ENCODE results near the gene C12orf43. TPM values are rescaled to one million over a fixed set of nuclear protein-coding genes. Genes with fewer than 3 reads are reported as not detected.

C12orf43 gene
- total RNA-seq, 1 donor from 2014 or later = 12.8 TPM

- no peak within 1 kb of the TSS for H3K27ac Mint-ChIP-seq
- no peak within 1 kb of the TSS for H3K4me2 ChIP-seq
Observed at GRCh38 chr12:121038861-121039668, 22.8 kb upstream of the C12orf43 start, which contains the start of gene OASL. Gene OASL, minus strand, starts transcription at chr12:121039246. Its CDS starts 275 bp downstream, at chr12:121038971.

GRCh38 chr12:121036810-121037326 is 20.6 kb upstream of the C12orf43 start:
- no peaks in the 10 kb centered on the region for H3K36me3 Mint-ChIP-seq
- H3K9me3 ChIP-seq (ENCODE audit: low read depth) = no peaks in the 10 kb centered on the region
- no peaks in the 10 kb centered on the region for H3K79me2 ChIP-seq (ENCODE audit: low read depth)
- H3K4me2 ChIP-seq = no peak overlapping the region
- no peak overlapping the region for H3K4me3 ChIP-seq
- H3F3A ChIP-seq (ENCODE audit: low read depth) = no peaks in the 10 kb centered on the region
- H3K4me1 Mint-ChIP-seq = peaks cover 5% of the 10 kb centered on the region
- no peak overlapping the region for H3K4me3 Mint-ChIP-seq
- H3K27me3 ChIP-seq = no peaks in the 10 kb centered on the region
- peaks cover 12% of the 10 kb centered on the region for H3K27me3 Mint-ChIP-seq (ENCODE audit: insufficient read depth, low read depth)
- DNase-seq (ENCODE audit: low spot score) = no peak
- H3K36me3 ChIP-seq = no peaks in the 10 kb centered on the region
- H3K4me1 ChIP-seq = no peaks in the 10 kb centered on the region
- no peak overlapping the region for H3K9ac ChIP-seq
- no peak for TF ChIP-seq EZH2 (IDR thresholded peaks at IDR 0.05)
- no peak for TF ChIP-seq EZH2phosphoT487 (IDR thresholded peaks at IDR 0.05)
- no peaks in the 10 kb centered on the region for H3K9me3 Mint-ChIP-seq
- no peak overlapping the region for H3K27ac ChIP-seq
- H4K20me1 ChIP-seq (ENCODE audit: low read depth) = no peaks in the 10 kb centered on the region
- no peak overlapping the region for H2AFZ ChIP-seq (replicated peaks)
- no peak overlapping the region for H3K27ac Mint-ChIP-seq

More at GRCh38 chr12:121038861-121039668, 22.8 kb upstream of the C12orf43 start, which contains the start of gene OASL:
- Histone ChIP-seq H2AFZ (replicated peaks) (peak within 1 kb of the TSS; percentile 63), H3K27me3 (no peaks in the 10 kb centered on the region), H3K27ac (no peak within 1 kb of the TSS), H3F3A (ENCODE audit: low read depth) (no peaks in the 10 kb centered on the region), H3K9ac (no peak within 1 kb of the TSS), H3K4me3 (no peak within 1 kb of the TSS), H3K36me3 (no peaks in the 10 kb centered on the region), H4K20me1 (ENCODE audit: low read depth) (no peaks in the 10 kb centered on the region), H3K9me3 (ENCODE audit: low read depth) (no peaks in the 10 kb centered on the region), H3K79me2 (ENCODE audit: low read depth) (no peaks in the 10 kb centered on the region), H3K4me1 (no peaks in the 10 kb centered on the region)
- no peaks in the 10 kb centered on the region for H3K36me3 Mint-ChIP-seq
- no peak within 1 kb of the TSS for H3K4me3 Mint-ChIP-seq
- H3K27me3 Mint-ChIP-seq (ENCODE audit: insufficient read depth, low read depth) = peaks cover 12% of the 10 kb centered on the region
- no peaks in the 10 kb centered on the region for H3K9me3 Mint-ChIP-seq
- peaks cover 5% of the 10 kb centered on the region for H3K4me1 Mint-ChIP-seq
- no peak for DNase-seq (ENCODE audit: low spot score)
- TF ChIP-seq EZH2phosphoT487 (IDR thresholded peaks at IDR 0.05) = no peak
- no peak for TF ChIP-seq CTCF (IDR thresholded peaks at IDR 0.05)
- TF ChIP-seq EZH2 (IDR thresholded peaks at IDR 0.05) = no peak

GRCh38 chr12:121034616-121035305 is 18.5 kb upstream of the C12orf43 start:
- Histone ChIP-seq H3K9ac (no peak overlapping the region), H3K36me3 (no peaks in the 10 kb centered on the region), H3F3A (ENCODE audit: low read depth) (no peaks in the 10 kb centered on the region), H2AFZ (replicated peaks) (no peak overlapping the region), H3K4me2 (no peak overlapping the region), H3K4me1 (no peaks in the 10 kb centered on the region), H3K4me3 (no peak overlapping the region), H4K20me1 (ENCODE audit: low read depth) (no peaks in the 10 kb centered on the region), H3K27me3 (no peaks in the 10 kb centered on the region), H3K9me3 (ENCODE audit: low read depth) (no peaks in the 10 kb centered on the region), H3K27ac (no peak overlapping the region), H3K79me2 (ENCODE audit: low read depth) (no peaks in the 10 kb centered on the region)
- Mint-ChIP-seq H3K9me3 (no peaks in the 10 kb centered on the region), H3K4me3 (no peak overlapping the region), H3K4me1 (peaks cover 5% of the 10 kb centered on the region), H3K27me3 (ENCODE audit: insufficient read depth, low read depth) (peaks cover 11% of the 10 kb centered on the region), H3K36me3 (no peaks in the 10 kb centered on the region), H3K27ac (no peak overlapping the region)
- no peak for DNase-seq (ENCODE audit: low spot score)
- TF ChIP-seq EZH2 (IDR thresholded peaks at IDR 0.05) (no peak), EZH2phosphoT487 (IDR thresholded peaks at IDR 0.05) (no peak), CTCF (IDR thresholded peaks at IDR 0.05) (no peak)
